Measurements from ENCODE around the gene TMEM121. TPM values are rescaled to one million over a fixed set of nuclear protein-coding genes. Genes with fewer than 3 reads are reported as not detected.

TMEM121 gene
- total RNA-seq, 1 donor, result 1.8 TPM

DNA sequence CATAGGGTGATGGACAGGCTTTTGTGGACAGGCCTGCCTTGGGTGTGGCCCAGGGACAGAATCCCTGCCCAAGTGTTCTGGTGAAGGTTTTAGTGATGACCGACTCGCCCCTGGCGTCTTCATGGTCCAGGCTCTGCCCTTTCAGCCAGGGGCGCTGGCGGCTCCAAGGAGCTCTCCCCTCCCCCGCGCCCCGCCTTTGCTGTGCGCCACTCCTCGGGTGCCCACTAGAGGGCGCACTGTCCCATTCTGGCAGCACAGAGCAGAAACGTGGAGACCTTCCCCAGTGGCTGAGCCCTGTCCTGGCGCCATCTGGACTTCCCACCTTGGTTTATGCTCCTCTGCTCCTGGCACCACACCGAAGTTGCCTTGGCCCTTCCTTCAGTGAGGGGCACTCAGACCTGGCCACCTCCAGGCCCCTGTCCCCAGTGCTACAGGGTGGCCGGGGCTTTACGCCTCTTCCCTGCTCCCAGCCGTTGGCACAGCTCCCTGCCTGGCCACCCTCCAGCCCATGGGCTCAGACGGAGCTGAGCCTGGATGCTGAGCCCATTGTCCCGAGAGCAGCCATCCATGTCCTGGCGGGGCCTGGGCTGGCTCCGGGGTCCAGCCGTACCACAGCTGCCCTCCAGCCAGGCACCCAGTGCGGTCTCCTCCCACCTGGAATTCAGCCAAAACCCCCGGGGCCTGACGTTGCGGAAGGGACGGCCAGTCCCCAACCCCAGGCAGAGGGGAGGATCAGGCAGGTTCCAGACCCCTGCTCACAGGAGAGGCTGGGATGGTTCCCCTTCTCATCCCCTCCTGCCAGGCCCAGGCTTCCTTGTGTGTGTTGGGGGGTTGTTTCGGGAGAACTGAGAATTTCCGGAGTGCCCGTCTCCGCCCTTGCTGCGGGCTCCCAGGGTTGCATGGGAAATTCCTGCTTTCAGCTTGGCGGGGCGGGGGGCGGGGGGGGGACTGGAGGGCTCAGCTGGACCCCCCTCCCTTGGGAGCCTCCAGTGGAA lies 45.3 kb upstream of the TMEM121 start:
- Histone ChIP-seq H3K4me2 (ENCODE audit: insufficient read depth, low read length) (peak overlapping the region; percentile 94), H3K9me3 (ENCODE audit: low read depth, low read length) (no peaks in the 10 kb centered on the region), H3K79me2 (ENCODE audit: insufficient read depth, low read length) (peaks cover 4% of the 10 kb centered on the region), H3K27me3 (ENCODE audit: insufficient read depth, low read length) (peaks cover 2% of the 10 kb centered on the region), H3K4me1 (ENCODE audit: insufficient read depth, low read length) (peaks cover 27% of the 10 kb centered on the region), H3K4me3 (ENCODE audit: insufficient read depth, low read length) (peak overlapping the region; percentile 75), H4K20me1 (ENCODE audit: insufficient read depth, low read length) (peaks cover 3% of the 10 kb centered on the region), H3K27ac (ENCODE audit: low read depth, low read length) (peak overlapping the region; percentile 99), H2AFZ (ENCODE audit: low read length) (peak overlapping the region; percentile 71), H3K36me3 (ENCODE audit: insufficient read depth, low read length) (no peaks in the 10 kb centered on the region)
- peak; percentile 100 for DNase-seq (ENCODE audit: insufficient read length, low spot score, missing footprints)
- TF ChIP-seq, protein P1, sequence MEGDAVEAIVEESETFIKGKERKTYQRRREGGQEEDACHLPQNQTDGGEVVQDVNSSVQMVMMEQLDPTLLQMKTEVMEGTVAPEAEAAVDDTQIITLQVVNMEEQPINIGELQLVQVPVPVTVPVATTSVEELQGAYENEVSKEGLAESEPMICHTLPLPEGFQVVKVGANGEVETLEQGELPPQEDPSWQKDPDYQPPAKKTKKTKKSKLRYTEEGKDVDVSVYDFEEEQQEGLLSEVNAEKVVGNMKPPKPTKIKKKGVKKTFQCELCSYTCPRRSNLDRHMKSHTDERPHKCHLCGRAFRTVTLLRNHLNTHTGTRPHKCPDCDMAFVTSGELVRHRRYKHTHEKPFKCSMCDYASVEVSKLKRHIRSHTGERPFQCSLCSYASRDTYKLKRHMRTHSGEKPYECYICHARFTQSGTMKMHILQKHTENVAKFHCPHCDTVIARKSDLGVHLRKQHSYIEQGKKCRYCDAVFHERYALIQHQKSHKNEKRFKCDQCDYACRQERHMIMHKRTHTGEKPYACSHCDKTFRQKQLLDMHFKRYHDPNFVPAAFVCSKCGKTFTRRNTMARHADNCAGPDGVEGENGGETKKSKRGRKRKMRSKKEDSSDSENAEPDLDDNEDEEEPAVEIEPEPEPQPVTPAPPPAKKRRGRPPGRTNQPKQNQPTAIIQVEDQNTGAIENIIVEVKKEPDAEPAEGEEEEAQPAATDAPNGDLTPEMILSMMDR (IDR thresholded peaks at IDR 0.05; ENCODE audit: extremely low read depth, low read depth, low read length), result peak; percentile 98

DNA sequence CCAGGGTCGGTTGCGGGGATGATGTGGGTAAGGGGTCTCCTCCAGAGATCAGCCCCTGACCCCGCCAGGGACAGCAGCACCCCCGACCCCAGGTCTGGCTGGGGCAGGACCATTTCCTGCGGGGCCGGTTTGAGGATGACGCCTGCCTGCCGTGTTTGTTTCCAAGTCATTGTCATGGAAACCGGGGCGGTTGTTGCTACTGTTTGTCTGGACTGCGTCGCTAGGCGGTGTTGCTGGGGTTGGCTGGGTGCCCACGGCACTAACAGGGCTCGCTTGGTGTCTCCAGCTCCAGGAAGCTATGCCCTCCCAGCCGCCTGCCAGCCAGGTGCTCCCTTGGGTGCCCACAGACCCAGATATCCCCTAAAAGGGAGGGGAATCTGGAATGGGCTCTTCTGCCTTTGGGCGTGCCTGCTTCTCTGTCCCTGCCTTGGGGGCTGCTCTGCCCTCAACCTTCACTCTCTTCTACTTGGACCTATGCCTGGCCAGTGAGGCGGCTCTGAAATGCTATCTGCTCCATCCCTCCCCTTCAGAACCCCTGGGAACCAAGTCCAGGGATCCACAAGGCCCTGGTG lies 44.4 kb upstream of the TMEM121 start:
- Histone ChIP-seq H3K4me1 (ENCODE audit: insufficient read depth, low read length) (peaks cover 19% of the 10 kb centered on the region), H3K4me2 (ENCODE audit: insufficient read depth, low read length) (peak overlapping the region; percentile 94), H3K27ac (ENCODE audit: low read depth, low read length) (peak overlapping the region; percentile 99), H2AFZ (ENCODE audit: low read length) (peak overlapping the region; percentile 51), H3K36me3 (ENCODE audit: insufficient read depth, low read length) (no peaks in the 10 kb centered on the region), H3K27me3 (ENCODE audit: insufficient read depth, low read length) (peaks cover 10% of the 10 kb centered on the region), H3K9me3 (ENCODE audit: low read depth, low read length) (no peaks in the 10 kb centered on the region), H3K79me2 (ENCODE audit: insufficient read depth, low read length) (peaks cover 4% of the 10 kb centered on the region), H4K20me1 (ENCODE audit: insufficient read depth, low read length) (no peaks in the 10 kb centered on the region), H3K4me3 (ENCODE audit: insufficient read depth, low read length) (peak overlapping the region; percentile 75)
- TF ChIP-seq, protein P1 (IDR thresholded peaks at IDR 0.05; ENCODE audit: extremely low read depth, low read depth, low read length), result no peak
- peak; percentile 100 for DNase-seq (ENCODE audit: insufficient read length, low spot score, missing footprints)

DNA sequence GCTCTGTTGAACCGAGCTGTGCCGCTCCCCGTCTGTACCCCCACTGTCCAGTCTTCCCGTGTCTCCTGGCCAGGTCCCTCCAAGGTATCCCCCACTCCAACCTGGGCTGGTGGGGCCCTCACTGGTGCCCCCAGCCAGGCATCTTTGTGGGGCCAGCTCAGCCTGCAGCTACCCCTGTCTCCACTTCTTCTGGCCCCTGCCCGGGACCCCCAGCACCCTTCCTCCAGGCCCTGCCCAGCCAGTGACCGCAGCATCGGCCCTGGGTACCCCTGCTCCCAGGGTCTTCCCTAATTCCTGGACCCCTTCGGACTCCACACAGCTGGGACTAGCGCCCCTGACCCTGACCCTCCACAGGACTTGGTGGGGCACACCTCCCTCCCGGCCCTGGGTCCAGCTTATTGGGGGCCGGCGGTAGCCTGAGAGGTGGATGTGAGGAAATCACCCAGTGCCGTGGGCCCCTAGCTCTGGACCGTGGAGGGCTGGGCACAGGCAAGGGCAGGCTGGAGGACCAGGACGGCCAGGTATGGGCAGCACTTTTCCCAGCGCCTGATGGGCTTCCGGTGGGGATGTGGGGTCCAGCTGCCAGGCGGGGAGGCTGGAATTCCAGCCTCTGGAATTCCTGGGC lies 43.8 kb upstream of the TMEM121 start:
- H3K4me1 ChIP-seq (ENCODE audit: insufficient read depth, low read length), result peaks cover 16% of the 10 kb centered on the region
- H3K36me3 ChIP-seq (ENCODE audit: insufficient read depth, low read length), result no peaks in the 10 kb centered on the region
- TF ChIP-seq, protein P1 (IDR thresholded peaks at IDR 0.05; ENCODE audit: extremely low read depth, low read depth, low read length), result no peak
- H3K9me3 ChIP-seq (ENCODE audit: low read depth, low read length), result no peaks in the 10 kb centered on the region
- H3K27ac ChIP-seq (ENCODE audit: low read depth, low read length), result peak overlapping the region; percentile 99
- H3K79me2 ChIP-seq (ENCODE audit: insufficient read depth, low read length), result no peaks in the 10 kb centered on the region
- no peaks in the 10 kb centered on the region for H4K20me1 ChIP-seq (ENCODE audit: insufficient read depth, low read length)
- H3K27me3 ChIP-seq (ENCODE audit: insufficient read depth, low read length), result peaks cover 17% of the 10 kb centered on the region
- no peak overlapping the region for H2AFZ ChIP-seq (ENCODE audit: low read length)
- H3K4me2 ChIP-seq (ENCODE audit: insufficient read depth, low read length), result peak overlapping the region; percentile 94
- peak overlapping the region; percentile 75 for H3K4me3 ChIP-seq (ENCODE audit: insufficient read depth, low read length)
- DNase-seq (ENCODE audit: insufficient read length, low spot score, missing footprints), result no peak
